H1 (cell line): ENCODE data around the gene EYA4. TPM values are rescaled to one million over a fixed set of nuclear protein-coding genes. Genes with fewer than 3 reads are reported as not detected.

ENCODE experiments used
- SP1 ChIP-seq: IDR thresholded peaks from 2 replicates; pipeline ENCODE4 v1.6.1; 2011; ENCODE audit warnings: low read depth, low read length
- ZNF274 ChIP-seq: IDR thresholded peaks from 2 replicates; pipeline ENCODE4 v1.7.0; 2012; ENCODE audit warnings: low read length, borderline replicate concordance; ENCODE audit errors: extremely low read depth
- polyA plus RNA-seq, 7 experiments: library from polyadenylated mRNA; depleted of rRNA in 3 of 7; stranded (reverse) in 5 of 7; unstranded in 2 of 7; fragments of >200 nt in 5 of 7; fragments of 200-250 nt in 2 of 7; gene quantifications; 1 replicate in 5 of 7; 2 replicates in 1 of 7; 4 replicates in 1 of 7; pipeline versions ENCODE4 v1.2.1 to v1.2.3, GENCODE V29; 2011 to 2013; ENCODE audit warnings: missing spikeins in 2 of 7, mixed read lengths in 2 of 7
- total RNA-seq: library from RNA; stranded (reverse); fragmentation: NEBNext Ultra II Directional; extraction: Animal tissue kit (Norgen Biotek cat#: 25700); gene quantifications from 2 replicates; pipeline ENCODE4 v1.2.1, GENCODE V29; 2021

EYA4 gene
- total and polyA plus RNA-seq, 2 of the 8 experiments (the other 6 are each of a cell fraction or from before 2014, with no cell fraction given): 0.06 to 0.17 TPM

GRCh38 chr6:133340557-133340956 is 99.4 kb downstream of the EYA4 start (continued):
- no peak for TF ChIP-seq ZNF274
- no peak for TF ChIP-seq SP1
- TF ChIP-seq, all 59 proteins: peak for 0
